Lower leg skin (tissue), 4 donors: Measurements from ENCODE around the gene LHX3. TPM values are rescaled to one million over a fixed set of nuclear protein-coding genes. Genes with fewer than 3 reads are reported as not detected.

Source experiments
- DNase-seq, 2 donors: peaks; one replicate each; pipeline ENCODE4 v3.0.0-alpha.2; 2019; ENCODE audit warnings: low spot score in 2 of 2
- H3K4me3 ChIP-seq: fragments of 200-600 bp; sonication (generic); 2 replicates; pipeline ENCODE4 v1.5.1; 2017; ENCODE audit warnings: mild to moderate bottlenecking, low read depth; ENCODE audit not compliant: poor library complexity, severe bottlenecking
- CTCF ChIP-seq, 3 donors: fragments of 450-650 bp; IDR thresholded peaks; one replicate each; pipeline ENCODE4 v1.5.1; 2016; ENCODE audit warnings: antibody characterized with exemption in 3 of 3, mild to moderate bottlenecking in 3 of 3, moderate library complexity in 2 of 3
- POLR2A ChIP-seq, 2 donors: fragments of 450-650 bp; IDR thresholded peaks; one replicate each; pipeline ENCODE4 v1.6.1; 2016 to 2017; ENCODE audit warnings: antibody characterized with exemption in 2 of 2, mild to moderate bottlenecking in 1 of 2, moderate library complexity in 1 of 2
- WGBS, 2 donors: methylation state at CpG; one replicate each; pipeline ENCODE4 v1.1.5; 2018; 5-methylcytosine and 5-hydroxymethylcytosine counted together
- intact Hi-C: fragments of 100-400 bp; cut with DNase I; formaldehyde crosslinking; loops from one replicate; pipeline ENCODE4 v1.15.0; 2023; ENCODE audit warnings: low total_unique reads
- total RNA-seq, 4 donors: library from RNA; depleted of rRNA; stranded (reverse); fragments of >200 nt; gene quantifications; one replicate each; pipeline ENCODE4 v1.1.0, GENCODE V29; 2016

The LHX3 gene
- total RNA-seq, 4 donors from 2014 or later, result 0.42 TPM; not detected in 3

DNA sequence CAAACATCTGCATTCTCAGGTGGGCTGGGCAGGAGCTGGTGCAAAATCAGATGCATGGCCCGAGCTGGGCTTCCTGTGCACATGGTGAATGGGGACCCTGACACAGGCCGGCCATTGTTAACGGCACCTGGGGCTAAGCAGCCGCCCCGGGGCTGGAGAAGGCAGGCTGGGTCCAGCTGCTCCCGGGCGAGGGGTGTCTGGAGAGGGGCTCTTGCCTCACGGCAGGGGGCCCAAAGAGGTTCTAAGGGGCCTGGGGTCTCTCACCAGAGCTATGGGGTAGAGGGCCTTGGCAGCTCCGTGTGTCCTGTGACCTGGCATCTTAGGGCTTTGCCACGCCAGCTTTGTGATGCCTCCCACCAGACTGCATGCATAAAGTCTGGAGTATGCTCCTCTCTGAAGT lies 45.7 kb upstream of the LHX3 start:
- TF ChIP-seq POLR2A (IDR thresholded peaks at IDR 0.05) (no peak), CTCF (IDR thresholded peaks at IDR 0.05) (no peak)
- intact Hi-C loops, result no loop called here
- WGBS, 2 donors, result 73 to 75% methylated on average over 9 to 10 of the region's 10 CpGs
- no peak for DNase-seq
- no peak overlapping the region for H3K4me3 ChIP-seq

DNA sequence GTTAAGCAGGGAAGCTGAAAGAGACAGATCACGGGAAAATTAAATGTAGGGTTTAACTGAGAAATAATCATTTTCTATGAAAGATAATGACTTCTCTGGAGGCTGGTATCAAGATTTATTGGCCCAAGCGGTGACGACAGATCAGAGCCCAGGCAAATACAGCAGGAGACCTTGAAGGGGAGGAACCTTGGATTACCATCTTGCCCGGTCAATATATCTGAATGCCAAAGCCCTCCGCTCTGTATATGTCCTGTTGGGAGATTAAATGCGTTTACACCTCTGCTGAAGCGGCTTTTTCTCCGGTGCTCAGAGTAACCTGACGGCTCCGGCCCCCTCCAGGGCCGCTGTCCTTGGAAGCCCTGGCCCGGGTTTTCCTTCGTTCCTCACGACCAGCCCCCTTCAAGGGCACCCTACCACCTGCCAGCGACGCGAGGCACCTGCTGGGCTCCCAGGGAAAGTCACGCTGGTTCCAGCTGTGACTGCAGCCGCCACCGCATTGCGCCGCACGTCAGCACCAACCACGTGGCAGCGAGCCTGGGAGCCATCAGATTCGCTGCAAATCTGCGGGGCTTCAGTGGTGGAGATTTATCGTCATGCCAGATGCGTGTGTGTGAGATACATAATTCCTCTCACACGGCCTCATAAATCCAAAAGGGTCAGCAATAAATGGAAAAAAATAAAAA lies 45.1 kb upstream of the LHX3 start:
- WGBS, 2 donors, result 75% methylated on average over 30 of the region's 30 CpGs
- H3K4me3 ChIP-seq, result no peak overlapping the region
- DNase-seq, result no peak
- intact Hi-C loops, result no loop called here
- TF ChIP-seq POLR2A (IDR thresholded peaks at IDR 0.05), result no peak
- TF ChIP-seq CTCF (IDR thresholded peaks at IDR 0.05), result no peak

GRCh38 chr9:136248951-136249876 lies 44.3 kb upstream of the LHX3 start:
- no peak overlapping the region for H3K4me3 ChIP-seq
- DNase-seq, result no peak
- no peak for TF ChIP-seq POLR2A (IDR thresholded peaks at IDR 0.05)
- intact Hi-C loops, result no loop called here
- WGBS, 2 donors, result 73 to 77% methylated on average over 24 to 30 of the region's 30 CpGs

DNA sequence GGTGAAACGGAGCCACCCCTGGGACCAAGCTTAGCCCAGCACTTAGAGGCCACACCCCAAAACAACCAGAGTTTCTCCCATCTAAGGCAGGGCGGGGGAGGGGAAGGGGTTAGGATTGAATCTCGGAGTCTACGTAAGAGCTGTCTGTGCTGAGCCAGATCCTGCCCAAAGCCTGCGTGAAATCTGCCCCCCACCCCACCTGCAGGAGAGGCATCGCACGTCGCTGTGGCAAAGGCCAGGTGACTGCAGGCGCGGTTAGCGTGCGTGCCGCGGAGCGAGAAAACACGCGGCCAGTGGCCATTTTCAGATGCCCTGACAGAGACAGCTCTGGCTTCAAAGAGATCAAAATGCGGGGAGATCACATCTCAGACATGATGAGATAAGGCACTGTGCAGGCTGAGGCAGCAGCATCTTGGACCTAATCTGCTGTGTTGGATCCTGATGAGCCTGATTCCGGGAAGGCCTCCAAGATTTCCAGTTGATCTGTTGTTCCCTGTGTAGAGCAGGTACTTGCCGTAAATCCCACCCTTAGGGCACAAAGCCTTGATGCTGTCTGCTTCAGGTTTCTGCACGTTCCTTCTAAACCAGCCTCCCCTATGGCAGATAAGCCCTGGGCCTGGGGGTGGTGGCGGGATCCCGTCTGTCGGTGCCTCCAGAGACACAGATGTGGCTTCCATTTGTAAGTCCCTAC lies 43.2 kb upstream of the LHX3 start:
- no peak for DNase-seq
- no peak for TF ChIP-seq POLR2A (IDR thresholded peaks at IDR 0.05)
- no peak for TF ChIP-seq CTCF (IDR thresholded peaks at IDR 0.05)
- no peak overlapping the region for H3K4me3 ChIP-seq
- 65 to 67% methylated on average over 23 to 24 of the region's 24 CpGs for WGBS, 2 donors
- intact Hi-C loops, result no loop called here

DNA sequence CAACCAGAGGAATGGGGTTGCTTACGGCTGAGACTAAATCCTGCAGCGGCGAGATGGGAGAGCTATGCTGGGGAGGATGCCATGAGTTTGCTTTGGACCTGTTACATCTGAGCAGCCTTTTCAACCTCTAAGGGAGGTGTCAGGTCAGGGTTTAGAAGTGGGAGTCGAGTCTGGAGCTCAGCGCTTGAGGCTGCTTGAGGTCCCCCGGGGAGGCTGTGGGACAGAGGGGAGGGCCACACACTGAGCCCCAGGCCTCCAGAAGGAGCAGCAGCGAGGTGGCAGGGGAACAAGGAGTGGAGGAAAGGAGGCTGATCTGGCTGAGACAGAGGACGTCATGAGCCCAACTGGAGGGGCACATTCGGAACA lies 42.6 kb upstream of the LHX3 start:
- no peak for TF ChIP-seq CTCF (IDR thresholded peaks at IDR 0.05)
- no peak for TF ChIP-seq POLR2A (IDR thresholded peaks at IDR 0.05)
- WGBS, 2 donors, result 40 to 50% methylated on average over 8 of the region's 9 CpGs
- no peak for DNase-seq
- no peak overlapping the region for H3K4me3 ChIP-seq
- intact Hi-C loops, result no loop called here
